ENCODE results near the gene PYM1.

- no peak for TF ChIP-seq EZH2 (IDR thresholded peaks at IDR 0.05; ENCODE audit: borderline replicate concordance, insufficient read depth, low read length, poor library complexity, severe bottlenecking)
- TF ChIP-seq CTCF (IDR thresholded peaks at IDR 0.05; ENCODE audit: poor library complexity, severe bottlenecking), result no peak
- no peak for TF ChIP-seq REST (IDR thresholded peaks at IDR 0.05; ENCODE audit: borderline replicate concordance)
- TF ChIP-seq TAF1 (IDR thresholded peaks at IDR 0.05; ENCODE audit: low read depth), result no peak
- TF ChIP-seq POLR2AphosphoS5 (IDR thresholded peaks at IDR 0.05), result no peak
Measured at GRCh38 chr12:55922126-55922525, 5.6 kb downstream of the PYM1 start.
